ENCODE data around the gene USP43.

DNA sequence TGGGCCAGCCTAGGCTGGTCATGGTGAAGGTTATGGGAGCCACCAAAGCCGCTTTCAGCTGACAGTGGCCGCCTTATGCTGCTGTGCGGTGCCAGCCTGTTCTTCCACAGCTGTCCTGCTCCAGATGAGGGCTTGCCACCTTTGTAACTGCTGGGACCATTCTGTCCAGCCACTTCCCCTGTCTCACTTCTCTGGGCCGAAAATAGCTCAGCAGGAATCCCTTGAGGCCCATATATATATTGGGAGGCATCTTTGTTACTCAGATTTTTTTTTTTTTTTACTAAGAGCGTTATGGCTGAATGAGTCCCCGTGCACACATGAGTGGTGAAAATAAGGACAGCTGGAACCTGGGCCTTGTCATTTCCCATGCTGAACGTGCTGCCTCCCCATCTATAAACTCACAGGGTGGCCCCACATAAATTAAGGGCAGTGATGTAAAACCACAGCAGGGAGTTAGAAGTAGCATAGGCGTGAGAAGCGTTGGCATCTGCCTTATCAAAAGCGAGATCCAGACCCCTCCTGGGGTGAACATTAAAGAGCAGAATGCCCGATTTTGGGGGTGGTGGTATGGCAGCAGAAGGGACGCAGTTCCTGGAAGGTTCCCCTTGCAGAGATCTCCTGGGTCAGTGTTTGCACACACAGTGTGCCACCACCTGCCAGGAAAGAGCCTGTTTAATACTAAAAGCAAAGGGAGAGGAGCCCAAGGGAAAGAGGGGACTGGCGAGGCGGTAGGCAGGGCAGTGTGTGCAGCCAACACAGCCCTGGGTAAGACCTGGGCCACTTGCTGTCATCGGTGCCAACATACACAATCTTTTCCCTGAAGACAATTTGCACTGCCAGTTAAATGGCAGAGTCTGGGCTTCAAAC, 57.8 kb downstream of the USP43 start:
- TF ChIP-seq EP300 (IDR thresholded peaks at IDR 0.05; ENCODE audit: borderline replicate concordance in 1 of 2, control insufficient read depth in 1 of 2, low read depth in 2 of 2, low read length in 2 of 2): no peak
- no peak for TF ChIP-seq DPF2 (IDR thresholded peaks at IDR 0.05)
- TF ChIP-seq RELA (IDR thresholded peaks at IDR 0.05; ENCODE audit: borderline replicate concordance, partially characterized antibody): no peak
- TF ChIP-seq, protein P1, sequence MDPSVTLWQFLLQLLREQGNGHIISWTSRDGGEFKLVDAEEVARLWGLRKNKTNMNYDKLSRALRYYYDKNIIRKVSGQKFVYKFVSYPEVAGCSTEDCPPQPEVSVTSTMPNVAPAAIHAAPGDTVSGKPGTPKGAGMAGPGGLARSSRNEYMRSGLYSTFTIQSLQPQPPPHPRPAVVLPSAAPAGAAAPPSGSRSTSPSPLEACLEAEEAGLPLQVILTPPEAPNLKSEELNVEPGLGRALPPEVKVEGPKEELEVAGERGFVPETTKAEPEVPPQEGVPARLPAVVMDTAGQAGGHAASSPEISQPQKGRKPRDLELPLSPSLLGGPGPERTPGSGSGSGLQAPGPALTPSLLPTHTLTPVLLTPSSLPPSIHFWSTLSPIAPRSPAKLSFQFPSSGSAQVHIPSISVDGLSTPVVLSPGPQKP (IDR thresholded peaks at IDR 0.05; ENCODE audit: low read depth, low read length): no peak
- no peak for TF ChIP-seq ESRRA (IDR thresholded peaks at IDR 0.05; ENCODE audit: low read length)
- no peak for TF ChIP-seq YY1 (IDR thresholded peaks at IDR 0.05; ENCODE audit: low read depth, low read length)
